ENCODE results near the gene ATG2A.

Gene ATG2A

GRCh38 chr11:64905516-64906313, 11.3 kb downstream of the ATG2A start:
- in situ Hi-C loops (cut with MboI; ENCODE audit: low sequenced_read_pairs): no loop called here

- in situ Hi-C loops (cut with MboI; ENCODE audit: low sequenced_read_pairs): no loop called here
Observed at GRCh38 chr11:64903291-64903833, 13.6 kb downstream of the ATG2A start.

GRCh38 chr11:64902102-64902900, 14.7 kb downstream of the ATG2A start:
- in situ Hi-C loops (cut with MboI; ENCODE audit: low sequenced_read_pairs): no loop called here

GRCh38 chr11:64900774-64901173, 16.2 kb downstream of the ATG2A start:
- in situ Hi-C loops (cut with MboI; ENCODE audit: low sequenced_read_pairs): no loop called here

DNA sequence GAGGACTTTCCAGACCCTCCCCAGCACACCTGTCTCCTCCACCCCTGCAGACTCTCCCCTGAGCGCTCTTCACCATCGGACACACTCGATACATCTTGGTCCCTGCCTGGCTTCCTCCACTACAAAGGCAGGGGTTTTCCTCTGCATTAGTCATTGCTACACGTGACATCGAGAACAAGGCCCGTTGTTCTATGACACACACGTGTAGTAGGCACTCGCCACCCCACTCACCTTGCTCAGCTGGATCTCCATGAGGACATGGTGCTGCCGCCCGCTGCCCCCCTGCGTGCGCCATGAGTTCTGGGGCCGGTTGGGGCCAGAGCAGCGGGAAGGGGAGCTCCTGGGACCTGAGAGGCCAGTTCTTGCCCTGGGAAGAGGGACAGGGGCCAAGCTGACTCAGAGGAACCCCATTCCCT, 16.7 kb downstream of the ATG2A start:
- in situ Hi-C loops (cut with MboI; ENCODE audit: low sequenced_read_pairs): no loop called here

- in situ Hi-C loops (cut with MboI; ENCODE audit: low sequenced_read_pairs): no loop called here
Observed at GRCh38 chr11:64898541-64898940, 18.5 kb downstream of the ATG2A start.

- in situ Hi-C loops (cut with MboI; ENCODE audit: low sequenced_read_pairs): no loop called here
Observed at GRCh38 chr11:64898076-64898445, 18.9 kb downstream of the ATG2A start.

- in situ Hi-C loops (cut with MboI; ENCODE audit: low sequenced_read_pairs): no loop called here
Observed at GRCh38 chr11:64897381-64898075, 19.5 kb downstream of the ATG2A start.

- in situ Hi-C loops (cut with MboI; ENCODE audit: low sequenced_read_pairs): no loop called here
Observed at GRCh38 chr11:64896448-64897022, 20.5 kb downstream of the ATG2A start.

- in situ Hi-C loops (cut with MboI; ENCODE audit: low sequenced_read_pairs): loop anchor here (5.0 kb wide), 1 partner anchor 48 kb away; no protein-coding TSS in a partner anchor
Observed at GRCh38 chr11:64894812-64895452, 22.1 kb downstream of the ATG2A start.

DNA sequence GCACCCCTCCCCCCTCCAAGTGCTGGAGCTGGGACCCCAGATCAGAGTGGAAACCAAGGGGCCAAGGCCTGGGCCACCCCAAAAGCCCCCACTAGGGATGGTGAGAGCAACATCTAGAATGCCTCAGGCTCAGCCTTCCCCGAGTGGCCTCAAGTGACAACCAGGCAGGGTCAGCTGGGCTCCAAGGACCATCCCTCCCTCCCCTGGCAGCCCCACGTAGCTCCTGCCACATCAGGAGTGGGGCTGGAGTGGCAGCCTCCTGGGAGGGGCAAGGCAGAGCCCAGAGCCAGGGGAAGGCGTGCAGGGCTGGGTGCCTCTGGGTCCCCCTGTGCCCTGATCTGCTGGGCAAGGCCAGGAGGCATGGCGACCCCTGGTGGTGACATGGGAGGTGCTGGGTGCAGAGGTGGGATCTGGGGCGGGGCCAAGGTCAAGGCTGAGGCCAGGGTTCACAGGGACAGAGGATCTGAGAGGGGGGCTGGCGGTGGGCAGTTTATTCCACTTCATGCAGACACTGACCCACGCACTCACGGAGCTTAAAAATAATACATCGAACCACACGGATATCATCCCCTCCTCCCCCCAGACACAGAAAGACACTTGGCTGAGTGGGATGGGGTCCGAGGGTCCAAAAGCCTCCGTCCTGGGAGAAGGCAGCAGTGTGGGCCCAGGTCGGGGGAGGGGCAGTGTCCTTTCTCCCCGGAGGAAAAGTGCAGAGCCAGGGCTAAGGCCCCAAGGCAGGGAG, 22.8 kb downstream of the ATG2A start:
- in situ Hi-C loops (cut with MboI; ENCODE audit: low sequenced_read_pairs): loop anchor here (5.0 kb wide), 1 partner anchor 47 kb away; no protein-coding TSS in a partner anchor

DNA sequence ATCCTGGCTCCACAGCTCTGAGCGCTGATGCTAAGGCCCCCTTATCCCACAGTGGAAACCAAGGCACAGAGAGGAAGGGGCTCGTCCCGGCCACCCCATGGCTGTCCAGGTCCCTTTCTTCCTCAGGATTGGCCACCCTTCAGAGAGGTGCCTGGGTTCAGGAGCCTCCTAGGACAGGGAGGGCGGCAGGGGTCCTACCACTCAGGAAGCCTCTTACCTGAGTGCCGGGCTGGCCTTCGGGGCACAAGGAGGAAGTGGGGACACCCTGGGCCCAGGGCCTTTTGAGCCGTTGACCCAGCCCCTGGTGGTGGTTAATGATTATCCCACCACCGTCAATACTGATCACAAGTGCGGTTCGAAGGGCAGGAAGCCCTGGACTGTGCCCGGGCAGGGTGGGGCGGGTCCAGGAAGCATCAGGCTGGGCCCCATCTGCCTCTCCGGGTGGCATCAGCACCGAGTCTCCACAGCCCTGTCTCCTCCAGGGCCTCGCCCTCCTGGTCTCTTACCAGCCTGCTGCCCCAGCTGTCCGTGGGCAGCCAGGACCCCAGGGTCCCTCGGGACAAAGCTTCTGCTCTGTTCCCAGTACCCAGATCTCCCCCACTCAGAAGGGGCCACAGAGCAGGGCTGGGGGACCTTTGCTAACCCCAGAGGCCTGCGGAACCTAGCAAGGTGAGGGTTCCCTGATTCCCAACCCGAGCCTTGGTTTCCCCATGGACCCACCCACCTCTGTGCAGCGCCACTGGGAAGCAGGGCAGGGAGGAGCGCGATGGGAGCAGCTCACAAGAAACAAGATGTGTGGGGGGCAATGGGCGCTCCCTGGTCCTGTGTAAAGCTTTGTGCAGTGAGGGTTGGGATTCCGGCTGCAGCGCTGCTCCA, 23.6 kb downstream of the ATG2A start:
- in situ Hi-C loops (cut with MboI; ENCODE audit: low sequenced_read_pairs): loop anchor here (5.0 kb wide), 1 partner anchor 46 kb away; no protein-coding TSS in a partner anchor

DNA sequence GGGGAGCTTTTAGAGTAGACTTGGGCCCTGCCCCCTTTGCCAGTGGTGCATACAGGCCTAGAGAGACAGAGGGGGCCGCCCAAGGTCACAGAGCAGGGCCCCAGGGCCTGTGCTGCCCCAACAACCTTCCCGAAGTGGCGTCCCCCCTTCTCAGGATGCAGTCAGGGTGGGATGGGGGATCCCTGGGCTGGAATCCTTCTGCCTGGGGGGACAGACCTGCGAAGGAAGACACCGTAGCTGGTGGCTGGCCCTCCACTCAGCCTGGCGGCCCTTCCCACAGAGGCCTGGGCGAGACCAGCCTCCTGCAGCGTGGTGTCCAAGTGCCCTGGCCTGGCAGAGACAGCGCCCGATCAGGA, 24.2 kb downstream of the ATG2A start:
- in situ Hi-C loops (cut with MboI; ENCODE audit: low sequenced_read_pairs): loop anchor here (5.0 kb wide), 1 partner anchor 46 kb away; no protein-coding TSS in a partner anchor

DNA sequence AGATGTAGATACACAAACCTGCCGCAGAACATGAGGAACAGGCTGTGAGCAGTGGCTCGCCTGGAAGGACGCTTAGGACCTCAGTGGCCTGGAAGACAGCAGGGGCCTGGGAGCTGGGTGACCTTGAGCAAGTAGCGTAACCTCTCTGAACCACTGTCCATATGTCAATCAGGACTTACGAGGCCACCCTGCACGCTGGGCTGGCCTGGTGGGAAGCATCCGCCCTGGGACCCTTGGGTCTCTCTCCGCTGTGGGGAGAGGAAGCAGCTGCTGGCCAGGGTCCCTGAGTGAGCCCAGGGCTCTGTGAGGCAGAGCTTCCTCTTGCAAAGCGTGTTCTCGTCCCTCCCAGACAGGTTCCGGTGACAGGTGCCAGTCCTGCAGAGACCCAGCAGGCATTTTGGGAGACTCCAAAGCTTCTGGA, 24.6 kb downstream of the ATG2A start:
- in situ Hi-C loops (cut with MboI; ENCODE audit: low sequenced_read_pairs): loop anchor here (5.0 kb wide), 1 partner anchor 45 kb away; no protein-coding TSS in a partner anchor

GRCh38 chr11:64891880-64892279, 25.1 kb downstream of the ATG2A start:
- in situ Hi-C loops (cut with MboI; ENCODE audit: low sequenced_read_pairs): loop anchor here (5.0 kb wide), 1 partner anchor 45 kb away; no protein-coding TSS in a partner anchor

DNA sequence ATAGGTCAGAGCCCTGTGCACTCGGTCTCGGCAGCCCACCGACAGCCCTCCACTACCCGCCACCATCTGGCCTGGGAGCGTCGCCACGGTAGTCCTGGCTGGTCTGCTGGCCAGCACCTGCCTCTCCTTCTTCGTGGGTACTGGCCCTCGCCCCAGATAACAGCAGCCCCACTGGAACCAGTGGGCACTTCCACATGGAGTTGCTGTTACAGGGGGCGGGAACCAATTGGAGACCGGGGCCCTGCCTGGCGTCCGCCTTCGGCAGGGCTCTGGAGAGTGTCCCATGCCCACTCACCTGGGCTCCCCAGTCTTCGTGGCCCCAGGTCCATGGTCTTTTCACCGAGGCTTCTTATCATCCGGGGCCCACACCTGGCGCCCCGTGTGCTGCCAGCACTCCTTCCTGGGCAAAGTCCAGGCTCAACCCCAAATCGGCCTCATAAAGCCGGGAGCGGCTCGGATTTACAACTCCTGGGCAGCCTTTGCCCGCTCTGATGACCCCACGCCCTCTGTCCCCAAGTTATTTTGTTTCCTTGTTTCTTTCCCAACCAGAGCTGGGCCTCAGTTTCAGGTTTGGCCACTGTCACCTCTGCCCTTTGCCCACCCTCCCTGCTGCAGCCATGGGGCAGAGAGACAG, 25.7 kb downstream of the ATG2A start:
- in situ Hi-C loops (cut with MboI; ENCODE audit: low sequenced_read_pairs): loop anchor here (5.0 kb wide), 1 partner anchor 44 kb away; no protein-coding TSS in a partner anchor

GRCh38 chr11:64890522-64890939, 26.5 kb downstream of the ATG2A start:
- in situ Hi-C loops (cut with MboI; ENCODE audit: low sequenced_read_pairs): loop anchor here (5.0 kb wide), 1 partner anchor 43 kb away; no protein-coding TSS in a partner anchor

Data from HL-60/S4 (cell line).